Activated CD4-positive, alpha-beta T cell treated with anti-CD3 and anti-CD28 coated beads, Interleukin-10, Interleukin-2, amounts not matched to agents 100 ng/mL and 50 ng/mL, durations not matched to agents 16 hours and 8 hours (primary cell): Measurements from ENCODE around the gene PTPRF.

ENCODE experiments used
- DNase-seq: peaks from one replicate; pipeline ENCODE4 v3.0.0-alpha.2; 2020

PTPRF gene

DNA sequence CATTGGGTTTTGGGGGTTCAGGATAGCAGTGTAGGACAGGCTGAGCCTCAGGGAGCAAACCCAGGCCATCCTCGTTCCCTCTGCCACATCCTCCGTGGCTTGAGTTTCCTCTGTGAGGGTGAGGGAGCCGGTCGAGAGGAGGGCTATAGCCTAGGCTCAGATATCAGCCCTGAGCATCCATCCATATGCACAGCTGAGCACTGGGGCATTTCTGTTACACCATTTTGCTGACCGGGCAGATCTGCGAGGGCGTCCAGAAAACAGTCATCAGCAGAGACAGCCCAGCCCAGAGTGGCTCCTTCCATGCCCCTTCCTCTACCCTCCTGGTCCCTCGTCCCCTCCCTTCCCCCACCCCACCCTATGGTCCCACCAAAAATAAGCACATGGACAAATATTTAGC is 53.5 kb downstream of the PTPRF start:
- DNase-seq = no peak

DNA sequence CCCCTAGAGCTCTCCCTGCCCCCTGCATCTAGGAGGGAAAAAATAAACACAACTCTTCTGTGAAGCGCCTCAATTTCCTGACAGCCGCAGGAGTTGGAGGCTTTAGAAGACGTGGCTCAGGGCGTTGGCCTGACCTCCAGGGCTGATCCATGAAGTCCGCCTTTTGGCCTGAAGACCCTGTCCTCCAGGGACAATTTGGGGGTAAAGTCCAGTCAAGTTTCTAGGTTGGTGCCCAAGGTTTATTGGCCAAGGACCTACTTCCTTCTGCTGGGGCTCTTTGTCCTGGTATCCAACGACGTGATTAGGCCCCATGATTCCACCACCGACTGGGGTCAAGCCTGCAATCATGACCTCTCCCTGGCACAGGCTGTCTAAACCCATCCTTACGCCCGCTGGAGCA is 54.9 kb downstream of the PTPRF start:
- no peak for DNase-seq

DNA sequence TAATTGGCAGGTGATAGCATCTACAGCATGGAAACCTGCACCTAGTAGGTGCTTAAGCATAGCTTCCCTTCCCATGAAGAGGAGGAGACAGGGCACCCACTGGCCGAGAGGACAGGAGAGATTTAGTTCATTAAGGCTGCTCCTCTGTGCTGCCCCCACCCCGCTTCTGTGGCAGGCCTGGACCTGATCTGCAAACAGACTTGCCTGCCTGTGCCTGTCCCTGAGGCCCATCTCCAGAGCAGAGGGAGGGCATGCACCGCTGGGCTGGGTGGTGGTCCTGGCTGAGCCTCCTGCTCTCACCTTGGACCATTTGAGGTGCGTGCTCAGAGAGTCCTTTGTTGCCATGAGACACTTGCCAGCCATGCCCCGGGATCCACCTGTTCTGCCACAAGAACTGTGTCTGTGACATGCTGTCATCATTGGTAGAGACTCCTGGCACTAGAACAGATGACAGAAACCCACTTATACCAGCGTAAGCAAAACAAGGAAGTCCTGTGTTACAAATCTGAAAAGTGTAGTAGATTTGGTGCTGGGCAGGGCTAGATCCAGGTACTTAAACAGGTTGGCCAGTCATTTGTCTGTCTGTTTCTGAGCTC is 55.6 kb downstream of the PTPRF start:
- no peak for DNase-seq

DNA sequence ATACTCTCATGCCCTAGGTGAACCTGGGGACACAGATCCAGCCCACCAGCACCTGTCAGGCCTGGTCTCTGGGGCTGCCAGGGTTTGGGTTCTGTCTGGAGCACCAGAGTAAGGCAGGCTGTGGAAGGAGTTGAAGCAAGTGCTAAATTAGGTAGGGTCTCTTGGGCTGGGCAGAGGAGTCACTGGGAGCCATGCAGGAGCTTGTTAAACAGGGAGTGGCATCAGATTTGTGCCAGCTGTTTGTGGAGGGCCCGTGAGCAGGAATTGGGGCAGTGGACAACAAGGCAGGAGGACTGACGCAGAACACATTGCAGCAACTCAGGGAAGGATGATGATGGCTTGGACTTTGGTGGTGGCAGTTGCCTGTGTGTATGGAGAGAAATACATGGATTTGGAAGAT is 56.3 kb downstream of the PTPRF start:
- no peak for DNase-seq

DNA sequence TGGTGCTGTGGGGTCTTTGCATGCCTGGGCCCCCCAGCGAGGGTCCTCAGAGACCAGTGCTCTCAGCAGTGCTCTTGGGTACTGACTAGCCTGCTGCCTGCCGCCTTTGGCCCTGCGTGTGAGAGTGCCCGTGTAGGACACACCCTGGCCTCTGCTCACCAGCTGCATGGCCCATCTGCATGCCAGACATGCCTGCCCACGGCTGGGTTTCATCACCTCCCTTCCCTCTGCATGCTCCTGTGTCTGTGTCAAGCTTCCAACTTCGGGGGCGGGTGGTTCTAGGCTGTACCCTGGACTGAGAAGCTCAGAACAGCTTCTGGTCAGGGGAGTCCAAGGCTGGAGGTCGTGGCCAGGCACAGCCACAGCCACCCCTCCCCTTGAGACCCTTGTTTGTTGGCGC is 56.9 kb downstream of the PTPRF start:
- DNase-seq = no peak

DNA sequence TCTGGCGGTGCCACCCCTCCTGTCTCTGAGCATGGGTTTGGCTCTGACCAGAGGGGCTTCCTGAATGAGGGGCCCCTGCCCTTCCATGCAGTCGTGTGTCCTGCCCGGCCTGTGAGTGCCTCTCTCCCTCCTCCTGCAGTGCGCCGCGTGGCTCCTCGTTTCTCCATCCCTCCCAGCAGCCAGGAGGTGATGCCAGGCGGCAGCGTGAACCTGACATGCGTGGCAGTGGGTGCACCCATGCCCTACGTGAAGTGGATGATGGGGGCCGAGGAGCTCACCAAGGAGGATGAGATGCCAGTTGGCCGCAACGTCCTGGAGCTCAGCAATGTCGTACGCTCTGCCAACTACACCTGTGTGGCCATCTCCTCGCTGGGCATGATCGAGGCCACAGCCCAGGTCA is 57.9 kb downstream of the PTPRF start:
- DNase-seq = no peak

DNA sequence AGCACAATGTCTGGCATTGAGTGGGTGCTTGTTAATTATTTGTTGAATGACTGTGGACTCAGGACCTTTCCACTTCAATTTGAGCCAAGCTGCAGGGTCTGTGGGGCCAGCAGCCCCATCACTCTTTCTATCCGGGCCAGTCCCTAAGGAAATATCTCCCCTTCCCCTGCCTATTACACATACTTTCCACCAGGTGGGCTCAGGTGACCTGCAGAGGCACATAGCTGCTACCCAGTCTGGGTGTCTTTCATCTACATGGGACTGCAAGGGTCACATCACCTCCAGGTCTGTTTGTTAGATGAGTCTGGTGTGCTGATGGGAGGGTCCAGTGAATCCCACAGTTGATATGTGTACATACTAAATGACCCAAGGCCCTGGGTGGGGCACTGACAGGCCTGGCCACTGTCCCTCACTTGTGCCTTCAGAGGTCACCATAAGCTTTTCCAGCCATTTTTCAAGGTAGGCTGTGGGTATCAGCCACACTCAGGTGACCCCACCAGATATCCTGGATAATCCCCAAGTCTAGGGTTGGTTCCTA is 59.8 kb downstream of the PTPRF start:
- no peak for DNase-seq

DNA sequence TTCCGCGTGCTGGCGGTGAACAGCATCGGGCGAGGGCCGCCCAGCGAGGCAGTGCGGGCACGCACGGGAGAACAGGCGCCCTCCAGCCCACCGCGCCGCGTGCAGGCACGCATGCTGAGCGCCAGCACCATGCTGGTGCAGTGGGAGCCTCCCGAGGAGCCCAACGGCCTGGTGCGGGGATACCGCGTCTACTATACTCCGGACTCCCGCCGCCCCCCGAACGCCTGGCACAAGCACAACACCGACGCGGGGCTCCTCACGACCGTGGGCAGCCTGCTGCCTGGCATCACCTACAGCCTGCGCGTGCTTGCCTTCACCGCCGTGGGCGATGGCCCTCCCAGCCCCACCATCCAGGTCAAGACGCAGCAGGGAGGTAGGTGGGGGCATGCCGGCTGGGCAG is 60.5 kb downstream of the PTPRF start:
- DNase-seq = no peak

DNA sequence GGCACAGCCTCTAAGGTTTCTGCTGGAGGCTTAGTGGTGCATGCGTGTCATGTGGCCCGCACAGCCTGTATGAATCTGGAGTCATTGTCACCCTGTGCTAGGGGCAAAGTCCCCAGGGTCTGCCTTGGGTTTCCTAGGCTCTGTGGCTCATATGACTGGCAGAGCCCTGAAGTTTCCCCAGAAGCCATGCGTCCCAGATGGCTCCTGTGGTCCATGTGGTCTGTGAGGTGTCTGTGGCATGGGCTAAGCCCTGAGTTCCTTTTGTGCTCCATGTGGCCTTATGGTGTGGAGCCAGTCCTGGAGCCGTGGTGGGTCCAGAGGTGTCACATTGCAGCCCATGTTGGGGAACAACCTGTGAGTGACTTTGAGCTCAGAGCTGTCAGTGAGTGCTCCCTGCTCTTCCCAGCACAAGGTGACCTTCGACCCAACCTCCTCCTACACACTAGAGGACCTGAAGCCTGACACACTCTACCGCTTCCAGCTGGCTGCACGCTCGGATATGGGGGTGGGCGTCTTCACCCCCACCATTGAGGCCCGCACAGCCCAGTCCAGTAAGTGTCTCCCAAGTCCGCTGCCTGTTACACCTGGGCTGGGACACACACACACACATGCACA is 61.5 kb downstream of the PTPRF start:
- no peak for DNase-seq

DNA sequence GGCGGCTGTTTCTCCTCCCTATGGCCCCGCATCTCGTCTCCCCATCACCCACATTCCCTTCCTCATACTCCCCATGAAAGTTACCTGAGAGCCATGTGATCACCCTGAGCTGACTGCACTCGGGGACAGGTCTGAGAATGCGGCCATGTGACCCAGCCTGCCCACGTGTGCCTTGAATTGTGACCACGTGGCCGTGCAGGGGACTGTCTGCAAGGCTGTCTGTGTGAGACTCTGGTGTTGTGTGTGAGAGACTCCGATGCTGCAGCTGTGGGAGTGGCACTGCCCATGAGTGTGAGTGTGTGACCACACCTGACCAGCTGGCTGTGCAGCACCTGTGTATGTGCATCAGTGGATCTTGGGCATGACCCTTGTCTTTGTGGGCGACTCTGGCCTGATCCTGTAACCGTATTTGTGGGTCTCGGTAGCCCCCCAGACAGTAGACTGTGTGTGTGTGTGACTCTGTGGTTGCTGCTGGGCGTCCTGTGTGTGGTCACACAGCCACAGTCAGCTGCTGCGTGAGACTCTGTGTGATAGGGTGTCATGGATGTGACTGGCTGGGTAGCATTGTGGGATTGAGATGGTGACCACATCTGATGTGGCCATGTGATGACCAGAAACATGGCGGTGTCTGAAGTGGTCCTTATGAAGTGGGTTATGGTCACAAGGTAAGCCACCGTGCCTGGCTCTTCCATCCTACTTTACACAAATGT is 62.4 kb downstream of the PTPRF start:
- DNase-seq = no peak

DNA sequence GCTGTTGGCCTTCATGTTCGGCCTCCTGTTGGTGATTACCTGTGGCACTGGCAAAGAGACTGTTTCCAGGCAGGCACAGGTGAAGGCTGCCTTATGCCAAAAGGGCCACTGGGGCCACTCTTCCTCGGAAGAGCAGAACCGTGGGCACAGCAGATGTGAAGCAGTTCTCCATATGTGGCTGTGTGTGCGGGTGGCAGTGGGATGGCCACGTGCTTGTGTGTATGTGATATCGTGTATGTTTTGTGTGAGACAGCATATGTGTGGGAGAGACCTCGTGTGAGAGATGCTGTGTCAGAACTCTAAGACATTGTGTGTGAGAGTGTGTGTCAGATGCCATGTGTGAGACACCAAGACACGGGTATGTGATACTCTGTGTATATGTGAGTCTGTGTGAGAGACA is 65.9 kb downstream of the PTPRF start:
- no peak for DNase-seq

DNA sequence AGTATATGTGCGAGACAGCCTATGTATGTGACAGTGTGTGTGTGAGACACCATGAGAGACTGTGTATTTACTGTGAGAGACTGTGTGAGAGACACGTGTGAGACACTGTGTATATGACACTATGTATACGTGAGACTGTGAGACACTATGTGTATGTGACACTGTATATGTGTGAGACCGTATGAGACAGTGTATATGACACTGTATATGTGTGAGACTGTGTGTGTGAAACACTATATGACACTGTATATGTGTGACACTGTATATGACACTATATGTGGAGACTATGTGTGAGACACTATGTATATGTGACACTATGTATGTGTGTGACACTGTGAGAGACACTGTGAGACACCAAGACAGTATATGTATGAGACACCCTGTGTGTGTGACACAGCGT is 66.3 kb downstream of the PTPRF start:
- DNase-seq = no peak

DNA sequence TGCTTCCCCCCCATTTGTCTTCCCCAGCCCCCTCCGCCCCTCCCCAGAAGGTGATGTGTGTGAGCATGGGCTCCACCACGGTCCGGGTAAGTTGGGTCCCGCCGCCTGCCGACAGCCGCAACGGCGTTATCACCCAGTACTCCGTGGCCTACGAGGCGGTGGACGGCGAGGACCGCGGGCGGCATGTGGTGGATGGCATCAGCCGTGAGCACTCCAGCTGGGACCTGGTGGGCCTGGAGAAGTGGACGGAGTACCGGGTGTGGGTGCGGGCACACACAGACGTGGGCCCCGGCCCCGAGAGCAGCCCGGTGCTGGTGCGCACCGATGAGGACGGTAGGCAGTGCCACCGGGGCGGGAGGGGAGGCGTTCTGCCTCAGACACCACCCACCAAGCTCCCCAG is 67.0 kb downstream of the PTPRF start:
- no peak for DNase-seq

DNA sequence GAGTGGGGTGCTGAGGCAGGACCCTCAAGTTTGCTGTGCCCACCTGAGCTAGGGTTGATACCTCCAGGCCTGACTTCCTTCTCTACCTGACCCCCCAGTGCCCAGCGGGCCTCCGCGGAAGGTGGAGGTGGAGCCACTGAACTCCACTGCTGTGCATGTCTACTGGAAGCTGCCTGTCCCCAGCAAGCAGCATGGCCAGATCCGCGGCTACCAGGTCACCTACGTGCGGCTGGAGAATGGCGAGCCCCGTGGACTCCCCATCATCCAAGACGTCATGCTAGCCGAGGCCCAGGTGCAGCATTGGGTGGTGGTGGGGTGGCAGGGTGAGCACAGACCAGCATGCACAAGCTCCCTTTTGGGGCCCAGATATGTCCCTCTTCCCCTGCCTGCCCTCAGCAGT is 67.9 kb downstream of the PTPRF start:
- DNase-seq = no peak

DNA sequence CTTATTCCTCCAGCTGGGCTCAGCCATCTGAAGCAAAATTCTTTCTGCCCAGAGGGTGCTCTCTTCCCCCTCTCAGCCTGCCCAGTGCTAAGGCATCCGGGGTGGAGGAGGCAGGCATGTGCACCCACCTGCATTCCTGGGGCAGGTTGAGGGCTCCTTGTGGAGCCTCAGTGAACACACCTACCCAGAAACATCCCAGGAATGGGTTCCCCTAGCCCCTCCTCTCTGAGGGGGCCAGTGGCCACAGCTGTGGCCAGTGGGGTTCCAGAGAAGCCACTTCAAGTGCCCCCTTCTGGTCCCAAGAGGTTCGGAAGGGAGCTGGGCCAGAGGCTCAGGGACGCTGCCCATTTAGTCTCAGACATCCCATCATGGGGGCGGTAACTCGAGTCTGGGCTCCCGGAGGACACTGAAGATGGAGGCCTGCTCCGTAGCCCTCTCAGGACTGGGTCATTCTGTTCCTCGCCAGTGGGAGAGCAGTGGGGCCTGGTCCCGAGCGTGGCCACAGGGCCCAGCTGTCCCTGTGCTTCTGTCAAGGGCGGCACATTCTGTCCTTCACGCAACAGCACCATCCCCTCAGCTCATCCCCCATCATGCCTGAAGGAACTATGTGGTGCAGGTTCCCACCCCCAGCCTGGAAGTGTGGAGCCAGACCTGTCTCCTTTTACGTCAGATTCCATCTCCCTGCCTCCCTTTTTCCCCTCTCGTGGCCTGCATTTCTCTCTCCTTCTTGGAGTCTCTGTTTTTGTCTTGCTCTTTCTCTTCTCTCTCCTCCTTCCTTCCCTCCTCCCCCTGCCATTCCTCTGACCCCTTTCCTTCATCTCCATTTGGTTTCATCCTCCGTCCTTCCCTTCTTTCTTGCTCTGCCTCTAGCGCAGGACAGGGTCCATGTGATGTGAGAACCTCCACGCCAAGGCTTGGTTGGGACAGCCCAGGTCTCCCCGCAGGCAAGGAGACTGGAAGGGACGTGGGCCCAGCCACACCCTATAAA is 69.6 kb downstream of the PTPRF start:
- DNase-seq = no peak

DNA sequence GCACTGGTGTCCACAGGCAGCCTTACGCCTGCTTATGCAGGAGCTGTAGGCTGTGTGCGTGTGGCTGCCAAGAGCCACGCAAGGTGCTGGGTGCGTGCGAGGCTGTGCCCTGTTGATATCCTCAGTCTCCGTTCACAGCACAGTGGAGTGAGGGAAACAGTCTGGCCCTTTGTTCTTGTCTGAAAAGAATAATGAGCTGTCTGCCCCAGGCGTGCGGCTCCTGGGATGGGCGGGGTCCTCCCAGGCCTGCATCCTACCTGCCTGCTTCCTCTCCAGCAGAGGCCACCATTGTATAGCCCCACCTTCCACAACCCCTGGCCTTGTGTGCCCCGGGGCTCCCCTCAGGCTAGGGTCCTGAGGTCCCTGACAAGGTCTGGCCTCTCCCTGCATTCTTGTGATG is 72.3 kb downstream of the PTPRF start:
- no peak for DNase-seq

DNA sequence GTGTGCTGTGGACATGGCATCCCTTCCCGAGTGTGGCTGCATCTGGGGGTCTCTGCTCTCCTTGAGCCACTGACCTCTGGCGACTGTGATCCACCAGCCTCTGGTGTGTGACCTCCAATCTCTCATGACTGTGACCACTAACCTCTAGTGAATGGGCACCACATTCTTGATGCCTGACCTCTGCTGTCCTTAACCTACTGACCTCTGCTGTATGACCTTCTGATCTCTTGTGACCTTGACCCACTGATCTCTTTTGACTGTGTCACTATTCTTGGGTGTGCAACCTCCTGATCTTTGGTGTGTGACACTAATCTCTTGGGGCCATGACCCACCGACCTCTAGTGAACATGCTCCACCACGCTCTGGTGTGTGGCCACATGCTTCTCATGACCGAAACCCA is 73.5 kb downstream of the PTPRF start:
- DNase-seq = no peak

DNA sequence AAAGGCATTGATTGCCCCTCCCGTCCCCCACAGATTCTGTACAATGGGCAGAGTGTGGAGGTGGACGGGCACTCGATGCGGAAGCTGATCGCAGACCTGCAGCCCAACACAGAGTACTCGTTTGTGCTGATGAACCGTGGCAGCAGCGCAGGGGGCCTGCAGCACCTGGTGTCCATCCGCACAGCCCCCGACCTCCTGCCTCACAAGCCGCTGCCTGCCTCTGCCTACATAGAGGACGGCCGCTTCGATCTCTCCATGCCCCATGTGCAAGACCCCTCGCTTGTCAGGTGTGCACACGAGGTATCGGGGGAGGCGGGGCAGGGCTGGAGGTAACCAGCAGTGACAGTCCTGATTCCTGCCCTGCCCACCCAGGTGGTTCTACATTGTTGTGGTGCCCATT is 74.5 kb downstream of the PTPRF start:
- DNase-seq = no peak

DNA sequence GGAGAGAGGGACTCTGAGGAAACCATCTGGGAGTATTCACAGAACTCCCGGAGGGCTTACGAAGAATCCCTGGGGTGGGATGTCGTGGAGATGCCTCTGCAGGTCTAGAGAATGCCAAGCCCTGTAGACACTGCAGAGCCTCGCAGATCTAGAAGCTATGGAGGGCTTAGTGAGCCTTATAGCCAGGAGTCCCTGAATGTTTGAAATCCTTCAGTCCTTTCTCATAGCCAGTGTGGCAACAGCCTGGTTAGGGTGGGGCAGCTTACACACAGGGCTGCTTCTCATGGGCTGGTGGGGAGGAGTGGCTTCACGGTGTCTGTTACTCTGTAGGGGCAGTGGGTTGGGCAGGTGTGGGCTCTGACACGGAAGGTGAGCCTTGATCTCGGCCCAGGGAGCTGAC is 75.1 kb downstream of the PTPRF start:
- no peak for DNase-seq

DNA sequence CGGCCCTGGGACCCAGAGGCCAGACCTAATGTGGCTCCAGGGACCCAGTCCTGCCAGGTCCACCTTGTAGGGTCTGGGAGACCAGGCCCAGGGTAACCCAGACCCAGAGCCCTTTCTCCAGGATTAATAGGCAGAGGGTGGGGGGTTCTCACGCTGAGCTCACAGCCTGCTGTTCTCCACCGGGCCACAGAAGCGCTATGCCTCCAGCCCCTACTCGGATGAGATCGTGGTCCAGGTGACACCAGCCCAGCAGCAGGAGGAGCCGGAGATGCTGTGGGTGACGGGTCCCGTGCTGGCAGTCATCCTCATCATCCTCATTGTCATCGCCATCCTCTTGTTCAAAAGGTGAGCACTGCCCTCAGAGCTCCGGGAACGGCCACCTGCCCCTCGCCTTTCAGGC is 75.9 kb downstream of the PTPRF start:
- no peak for DNase-seq

DNA sequence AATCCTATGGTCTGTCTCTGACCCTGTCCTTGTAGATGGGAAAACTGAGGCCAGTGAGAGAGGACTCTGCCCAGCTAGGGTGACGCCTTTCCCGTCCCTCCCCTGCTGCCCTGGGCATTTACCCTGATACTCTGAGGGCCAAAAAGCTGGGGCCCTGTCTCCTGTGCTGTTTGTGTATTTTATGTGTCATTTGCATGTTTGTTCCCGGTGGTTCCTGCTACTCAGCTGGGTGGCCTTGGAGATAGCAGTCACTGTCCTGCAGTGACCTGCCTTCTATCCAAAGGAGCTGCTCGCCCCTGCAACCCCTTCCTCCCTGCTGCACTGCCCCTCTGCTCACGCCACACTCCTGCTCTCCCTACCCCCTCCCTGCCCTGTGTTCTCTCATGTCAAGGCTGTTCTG is 78.1 kb downstream of the PTPRF start:
- DNase-seq = no peak

DNA sequence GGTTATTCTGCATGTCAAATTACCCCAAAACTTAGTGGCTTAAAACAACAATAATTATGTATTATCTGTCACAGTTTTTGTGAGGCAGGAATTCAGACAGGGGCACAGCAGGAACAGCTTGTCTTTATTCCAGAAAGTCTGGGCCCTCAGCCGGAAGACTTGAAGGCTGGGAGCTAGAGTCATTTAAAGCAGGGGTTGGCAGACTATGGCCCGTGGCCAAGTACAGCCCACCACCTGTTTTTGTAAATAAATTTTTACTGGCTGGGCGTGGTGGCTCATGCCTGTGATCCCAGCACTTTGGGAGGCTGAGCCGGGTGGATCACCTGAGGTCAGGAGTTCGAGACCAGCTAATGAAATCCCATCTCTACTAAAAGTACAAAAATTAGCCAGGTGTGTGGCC is 79.7 kb downstream of the PTPRF start:
- DNase-seq = no peak

DNA sequence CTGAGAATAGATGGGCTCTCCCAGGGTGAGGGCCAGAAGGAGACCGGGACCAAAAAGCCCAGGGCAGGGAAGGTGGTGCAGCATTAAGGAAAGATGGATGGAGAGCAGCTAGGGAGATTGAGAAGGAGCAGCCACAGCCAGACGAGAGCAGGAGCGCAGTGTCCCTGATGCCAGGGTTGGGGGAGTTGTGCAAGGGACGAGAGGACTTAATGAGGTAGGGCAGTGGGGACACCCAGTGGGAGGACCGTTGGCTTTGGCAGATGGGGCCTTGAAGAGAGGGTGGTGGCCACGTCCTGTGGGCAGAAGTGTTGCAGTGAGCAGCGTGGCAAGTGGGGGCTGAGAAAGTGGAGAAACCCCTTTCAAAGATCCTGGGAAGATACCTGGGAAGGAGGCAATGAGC is 81.3 kb downstream of the PTPRF start:
- no peak for DNase-seq
